Subcutaneous adipose tissue (tissue), 4 donors: ENCODE data around the gene PNMA8B. TPM values are rescaled to one million over a fixed set of nuclear protein-coding genes. Genes with fewer than 3 reads are reported as not detected.

Experiments
- total RNA-seq, 4 donors: library from RNA; depleted of rRNA; stranded (reverse); fragments of >200 nt; gene quantifications; one replicate each; pipeline ENCODE4 v1.1.0, GENCODE V29; 2016
- TF ChIP-seq, protein P1 (sequence below): fragments of 450-650 bp; IDR thresholded peaks from one replicate; pipeline ENCODE4 v1.5.1; 2016; ENCODE audit warnings: low read depth, mild to moderate bottlenecking, control low read depth, antibody characterized with exemption, moderate library complexity

PNMA8B gene
- total RNA-seq, 4 donors from 2014 or later, result 0.49 to 4.3 (median 2.2) TPM

DNA sequence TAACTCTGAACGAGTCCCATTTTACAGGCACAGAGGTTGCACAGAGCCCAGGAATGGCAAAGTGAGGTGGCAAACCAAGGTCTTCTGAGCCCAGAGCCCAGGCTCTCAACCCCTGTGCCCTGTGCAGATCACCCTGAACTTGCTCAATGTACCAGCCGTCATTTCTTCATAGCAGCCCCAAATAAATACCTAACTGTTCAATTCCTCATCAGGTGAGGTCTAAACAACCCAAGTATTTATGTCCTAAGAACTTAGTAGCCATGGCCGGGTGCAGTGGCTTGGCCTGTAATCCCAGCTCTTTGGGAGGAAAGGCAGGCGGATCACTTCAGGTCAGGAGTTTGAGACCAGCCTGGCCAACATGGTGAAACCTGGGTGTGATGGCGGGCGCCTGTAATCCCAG, 21.8 kb upstream of the PNMA8B start:
- TF ChIP-seq, protein P1, sequence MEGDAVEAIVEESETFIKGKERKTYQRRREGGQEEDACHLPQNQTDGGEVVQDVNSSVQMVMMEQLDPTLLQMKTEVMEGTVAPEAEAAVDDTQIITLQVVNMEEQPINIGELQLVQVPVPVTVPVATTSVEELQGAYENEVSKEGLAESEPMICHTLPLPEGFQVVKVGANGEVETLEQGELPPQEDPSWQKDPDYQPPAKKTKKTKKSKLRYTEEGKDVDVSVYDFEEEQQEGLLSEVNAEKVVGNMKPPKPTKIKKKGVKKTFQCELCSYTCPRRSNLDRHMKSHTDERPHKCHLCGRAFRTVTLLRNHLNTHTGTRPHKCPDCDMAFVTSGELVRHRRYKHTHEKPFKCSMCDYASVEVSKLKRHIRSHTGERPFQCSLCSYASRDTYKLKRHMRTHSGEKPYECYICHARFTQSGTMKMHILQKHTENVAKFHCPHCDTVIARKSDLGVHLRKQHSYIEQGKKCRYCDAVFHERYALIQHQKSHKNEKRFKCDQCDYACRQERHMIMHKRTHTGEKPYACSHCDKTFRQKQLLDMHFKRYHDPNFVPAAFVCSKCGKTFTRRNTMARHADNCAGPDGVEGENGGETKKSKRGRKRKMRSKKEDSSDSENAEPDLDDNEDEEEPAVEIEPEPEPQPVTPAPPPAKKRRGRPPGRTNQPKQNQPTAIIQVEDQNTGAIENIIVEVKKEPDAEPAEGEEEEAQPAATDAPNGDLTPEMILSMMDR, result no peak

DNA sequence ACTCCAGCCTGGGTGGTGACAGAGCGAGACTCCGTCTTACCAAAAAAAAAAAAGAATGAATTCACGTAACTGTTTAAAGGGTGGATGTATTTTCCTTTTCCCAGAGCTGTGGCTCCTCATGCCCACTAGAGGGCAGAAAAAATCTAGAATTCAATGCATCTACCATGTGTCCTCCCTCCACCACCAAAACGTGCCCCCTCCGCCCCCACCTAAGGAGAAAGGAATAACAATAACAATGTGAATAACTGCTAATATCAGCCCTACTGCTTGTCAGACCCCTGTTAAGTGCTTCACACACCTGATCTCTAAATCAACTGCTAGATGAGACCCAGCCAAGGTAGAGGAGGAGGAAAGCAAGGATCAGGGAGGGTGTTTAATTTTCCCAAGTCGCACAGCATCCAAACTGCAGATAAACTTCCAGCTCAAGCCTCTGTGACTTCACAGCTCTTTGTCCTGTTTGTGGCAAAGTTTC, 20.2 kb upstream of the PNMA8B start:
- TF ChIP-seq, protein P1, result no peak

DNA sequence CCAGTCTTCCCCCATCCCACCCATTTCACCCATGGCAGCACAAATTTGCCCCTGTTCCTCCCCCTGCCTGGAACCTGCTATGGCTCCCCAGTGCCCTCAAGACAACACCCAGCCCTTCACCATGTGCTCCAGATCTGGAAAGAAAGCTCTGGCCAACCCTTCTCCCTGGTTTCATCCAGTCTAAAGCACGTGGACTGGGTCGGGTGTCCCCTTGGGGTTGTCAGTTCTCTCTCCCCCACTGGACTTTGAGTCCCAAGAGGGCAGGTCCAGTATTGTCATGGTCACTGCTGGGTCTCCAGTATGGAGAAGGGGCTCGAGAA, 19.6 kb upstream of the PNMA8B start:
- TF ChIP-seq, protein P1, result no peak

DNA sequence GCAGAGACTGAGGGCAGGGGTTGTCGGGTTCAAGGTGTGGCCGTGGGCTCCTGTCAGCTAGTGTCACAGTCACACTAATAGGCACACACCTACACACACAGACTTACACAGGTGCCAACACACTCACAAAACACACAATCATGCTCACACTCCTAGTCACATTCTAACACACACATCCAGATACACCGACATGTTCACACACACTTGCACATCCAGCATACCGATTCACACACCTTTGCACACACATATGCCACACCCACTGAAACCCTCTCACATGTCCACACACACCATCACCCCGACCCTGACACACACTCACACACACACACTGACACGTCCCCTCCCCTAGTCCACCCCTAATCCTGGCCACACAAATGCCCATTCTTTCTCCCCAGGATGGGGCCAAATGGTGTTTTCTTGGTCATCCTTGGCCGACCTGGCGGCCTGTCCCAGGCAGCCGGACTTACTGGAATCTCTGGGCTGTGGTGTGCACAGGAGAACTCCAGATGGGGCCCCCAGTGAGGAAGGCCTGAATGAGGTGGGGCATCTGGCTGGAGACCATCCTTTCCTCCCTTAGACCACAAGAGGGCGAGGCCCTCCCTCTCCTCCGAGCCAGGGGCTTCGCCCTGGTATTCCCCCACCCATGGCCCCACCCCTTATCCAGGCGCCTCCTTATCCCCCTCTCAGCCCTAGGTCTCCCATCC, 19.1 kb upstream of the PNMA8B start:
- TF ChIP-seq, protein P1, result no peak

DNA sequence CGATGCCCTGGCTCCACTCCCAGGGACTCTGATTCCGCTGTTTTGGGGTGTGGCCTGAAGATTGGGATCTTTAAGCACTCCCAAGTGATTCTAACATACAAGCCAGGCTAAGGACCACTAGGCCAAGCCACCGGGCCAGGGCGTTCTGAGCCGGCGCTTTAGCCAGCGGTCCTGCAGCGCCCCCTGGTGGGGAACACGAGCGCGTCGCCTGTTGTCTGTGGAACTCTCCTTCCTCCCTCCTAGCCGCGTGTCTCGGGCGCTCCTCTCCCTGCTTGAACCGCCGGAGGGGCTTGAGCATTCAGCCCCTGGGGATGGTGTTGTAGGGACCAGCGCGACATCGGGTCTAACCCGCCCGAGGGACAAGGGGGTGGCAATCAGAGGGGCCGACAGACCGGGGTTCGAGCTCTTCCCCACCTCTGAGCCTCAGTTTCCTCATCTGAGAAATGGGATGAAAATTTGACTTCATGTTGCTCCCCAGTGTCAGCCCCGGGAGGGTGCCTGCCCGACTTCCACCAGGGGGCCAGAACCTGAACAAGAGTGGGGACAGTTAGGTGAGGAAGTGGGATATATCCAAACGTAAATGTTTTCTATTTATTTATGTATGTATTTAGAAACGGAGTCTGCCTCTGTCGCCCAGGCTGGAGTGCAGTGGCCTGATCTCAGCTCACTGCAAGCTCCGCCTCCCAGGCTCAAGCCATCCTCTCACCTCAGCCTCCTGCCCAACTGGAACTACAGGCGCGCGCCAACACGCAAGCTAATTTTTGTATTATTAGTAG, 18.0 kb upstream of the PNMA8B start:
- TF ChIP-seq, protein P1, result no peak

DNA sequence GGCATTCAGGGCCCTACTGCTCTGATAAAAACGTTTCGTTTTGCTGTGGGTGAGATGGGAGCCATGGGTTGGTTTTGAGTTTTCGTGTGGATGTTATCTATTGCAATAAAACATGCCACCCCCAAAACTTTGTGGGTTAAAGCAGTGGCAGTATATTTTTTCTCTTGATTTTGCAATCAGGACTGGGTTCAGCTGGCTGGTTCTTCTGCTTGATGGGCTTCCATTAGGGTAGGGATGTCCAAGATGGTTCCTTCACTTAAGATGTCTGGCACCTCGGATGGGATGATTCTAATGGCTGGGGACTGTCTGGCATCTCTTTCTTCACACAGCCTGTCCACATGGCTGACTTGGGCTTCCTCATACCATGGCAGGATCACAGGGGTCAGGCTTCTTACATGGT, 15.6 kb upstream of the PNMA8B start:
- TF ChIP-seq, protein P1, result no peak

DNA sequence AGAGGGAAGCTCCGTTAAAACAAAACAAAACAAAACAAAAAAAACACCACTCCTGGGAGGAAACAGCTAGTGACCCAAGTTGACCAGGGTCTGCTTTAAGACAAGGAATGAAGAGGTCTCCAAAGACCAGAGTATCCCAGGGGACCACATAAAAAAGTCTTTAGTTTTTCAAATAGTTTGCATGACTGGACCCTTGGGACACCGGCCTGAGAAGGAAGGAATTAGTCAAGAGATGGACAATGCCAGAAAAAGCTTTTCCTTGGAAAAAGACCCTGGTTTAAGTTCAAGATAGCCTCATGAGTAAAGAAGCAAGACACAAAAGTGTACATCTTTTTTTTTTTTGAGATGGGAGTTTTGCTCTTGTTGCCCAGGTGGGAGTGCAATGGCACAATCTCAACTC, 12.5 kb upstream of the PNMA8B start:
- TF ChIP-seq, protein P1, result no peak
